Endothelial cell of umbilical vein (primary cell): ENCODE measurements around the gene GCSH. TPM values are rescaled to one million over a fixed set of nuclear protein-coding genes. Genes with fewer than 3 reads are reported as not detected.

Experiments used
- BruUV-seq: library from RNA; stranded (reverse); fragments of 400-500 nt; replicated peaks from 2 replicates; lab custom pipeline; 2021; lab: Mats Ljungman, UMichigan
- CTCF ChIA-PET: fragments of 300-600, 350-600 bp; sonication (Branson Sonifier 250); formaldehyde crosslinking; loops from one replicate; lab custom pipeline; 2021; ENCODE audit warnings: antibody characterized with exemption, inconsistent platforms; lab: Charles Lee
- POLR2A ChIA-PET: fragments of 300-600, 350-600 bp; sonication (Branson Sonifier 250); formaldehyde crosslinking; loops from one replicate; lab custom pipeline; 2021; ENCODE audit warnings: antibody characterized with exemption, inconsistent platforms; lab: Charles Lee
- DNase-seq: peaks from one replicate; pipeline ENCODE4 v3.0.0-alpha.2; 2011; ENCODE audit warnings: low read depth, low spot score
- FAIRE-seq: peaks from 2 replicates; lab custom pipeline; 2011; peaks lifted over from hg19 to GRCh38; lab: Jason Lieb, UNC
- H2AFZ ChIP-seq: 2 replicates; pipeline ENCODE4 v1.6.0; 2012; ENCODE audit warnings: low read depth, low read length, control low read depth, inconsistent platforms
- H3K27ac ChIP-seq: 2 replicates; pipeline ENCODE4 v1.5.1; 2011; ENCODE audit warnings: low read depth, mild to moderate bottlenecking, control low read depth, low read length, moderate library complexity; ENCODE audit not compliant: insufficient read depth
- H3K27me3 ChIP-seq, 2 experiments: 2 replicates each; pipeline versions ENCODE4 v1.6.0 to v1.6.1; 2011; ENCODE audit warnings: low read length in 2 of 2, mixed read lengths in 1 of 2; ENCODE audit not compliant: control insufficient read depth in 2 of 2, insufficient read depth in 2 of 2
- H3K36me3 ChIP-seq, 2 experiments: 2 replicates in 1 of 2; 3 replicates in 1 of 2; pipeline ENCODE4 v1.5.1; 2011; ENCODE audit warnings: low read length in 2 of 2, mild to moderate bottlenecking in 1 of 2, moderate library complexity in 1 of 2; ENCODE audit not compliant: control insufficient read depth in 2 of 2, insufficient read depth in 2 of 2; ENCODE audit errors: extremely low read depth in 1 of 2
- H3K4me1 ChIP-seq: 3 replicates; pipeline ENCODE4 v1.5.1; 2011; ENCODE audit warnings: mild to moderate bottlenecking, low read length; ENCODE audit not compliant: control insufficient read depth, insufficient read depth; ENCODE audit errors: extremely low read depth
- H3K4me2 ChIP-seq: 2 replicates; pipeline ENCODE4 v1.6.1; 2011; ENCODE audit warnings: low read length, control low read depth, mixed read lengths; ENCODE audit not compliant: insufficient read depth
- H3K4me3 ChIP-seq, 3 experiments: fragments of 200-600 bp in 1 of 3; sonication (generic), shearing (Covaris generic) in 1 of 3; replicated peaks in 1 of 3; 2 replicates each; pipeline ENCODE4 v1.5.1; 2011 to 2016; ENCODE audit warnings: control low read depth in 3 of 3, low read length in 3 of 3, mild to moderate bottlenecking in 2 of 3, inconsistent platforms in 1 of 3, low read depth in 1 of 3, moderate library complexity in 1 of 3; ENCODE audit not compliant: insufficient read depth in 1 of 3
- H3K79me2 ChIP-seq: 2 replicates; pipeline ENCODE4 v1.6.0; 2012; ENCODE audit warnings: low read length, inconsistent platforms; ENCODE audit not compliant: control insufficient read depth, insufficient read depth
- H3K9ac ChIP-seq: replicated peaks from 2 replicates; pipeline ENCODE3; 2011; ENCODE audit warnings: low read length, control low read depth; ENCODE audit not compliant: insufficient read depth; ENCODE audit errors: extremely low read depth
- H3K9me1 ChIP-seq: replicated peaks from 3 replicates; pipeline ENCODE4 v1.6.0; 2011; ENCODE audit warnings: mild to moderate bottlenecking, low read length; ENCODE audit not compliant: control insufficient read depth, insufficient read depth; ENCODE audit errors: extremely low read depth
- H3K9me3 ChIP-seq: replicated peaks from 2 replicates; pipeline ENCODE4 v1.5.1; 2012; ENCODE audit warnings: low read length, inconsistent platforms; ENCODE audit not compliant: control insufficient read depth, insufficient read depth
- H4K20me1 ChIP-seq: replicated peaks from 2 replicates; pipeline ENCODE3; 2011; ENCODE audit warnings: mild to moderate bottlenecking, low read length; ENCODE audit not compliant: control insufficient read depth, insufficient read depth; ENCODE audit errors: extremely low read depth
- FOS ChIP-seq: IDR thresholded peaks from 2 replicates; pipeline ENCODE4 v1.6.1; 2011; ENCODE audit warnings: mild to moderate bottlenecking, low read length, moderate library complexity, borderline replicate concordance; ENCODE audit not compliant: insufficient read depth
- GATA2 ChIP-seq: IDR thresholded peaks from 2 replicates; pipeline ENCODE4 v1.7.0; 2011; ENCODE audit warnings: low read depth, mild to moderate bottlenecking, moderate library complexity, mixed read lengths, low read length; ENCODE audit not compliant: insufficient read length, insufficient read depth
- MYC ChIP-seq: IDR thresholded peaks from one replicate; pipeline ENCODE4 v1.6.1; 2011; ENCODE audit warnings: mild to moderate bottlenecking, low read depth, low read length
- POLR2A ChIP-seq: IDR thresholded peaks from 2 replicates; pipeline ENCODE4 v1.6.1; 2012; ENCODE audit warnings: low read depth, mild to moderate bottlenecking, control low read depth, low read length
- dilution Hi-C: fragments of 300-500 bp; cut with MboI; formaldehyde crosslinking; loops from one replicate; pipeline ENCODE4 v1.15.0; 2019; ENCODE audit warnings: low sequenced_read_pairs; ENCODE audit not compliant: extremely low pct_ligation_motif_present
- intact Hi-C: fragments of 100-400 bp; cut with micrococcal nuclease; formaldehyde crosslinking; loops from one replicate; pipeline ENCODE4 v1.10.0; 2022
- polyA plus RNA-seq, 4 experiments: library from polyadenylated mRNA; depleted of rRNA in 3 of 4; stranded (reverse) in 3 of 4; unstranded in 1 of 4; fragments of >200 nt; gene quantifications; 2 replicates each; pipeline versions ENCODE4 v1.2.1 to v1.2.3, GENCODE V29; 2011 to 2012; ENCODE audit warnings: missing spikeins in 1 of 4
- total RNA-seq: library from RNA; stranded (reverse); gene quantifications from 2 replicates; pipeline ENCODE4 v1.2.3, GENCODE V29; 2021

Gene GCSH
- total and polyA plus RNA-seq, 2 donors (not counting 3 experiments of a cell fraction or from before 2014, with no cell fraction given): 6.9 to 31.1 TPM

- ChIA-PET CTCF (no interaction called here), POLR2A (no interaction called here)
- H3K9ac ChIP-seq: no peak overlapping the region
- no peak overlapping the region for H2AFZ ChIP-seq
- intact Hi-C loops: no loop called here
- H3K4me3 ChIP-seq: no peak overlapping the region
- dilution Hi-C loops: no loop called here
- H3K27ac ChIP-seq: no peak overlapping the region
- no peaks in the 10 kb centered on the region for H3K9me1 ChIP-seq
- H3K79me2 ChIP-seq: no peaks in the 10 kb centered on the region
- no peaks in the 10 kb centered on the region for H3K36me3 ChIP-seq
- DNase-seq: no peak
- H4K20me1 ChIP-seq: no peaks in the 10 kb centered on the region
- H3K9me3 ChIP-seq: no peaks in the 10 kb centered on the region
- no peak for FAIRE-seq
- no peaks in the 10 kb centered on the region for H3K27me3 ChIP-seq
- H3K4me2 ChIP-seq: no peak overlapping the region
- TF ChIP-seq FOS (no peak), POLR2A (no peak), MYC (no peak), GATA2 (no peak)
- H3K4me1 ChIP-seq: no peaks in the 10 kb centered on the region
- no TSS peak for BruUV-seq
Measured at GRCh38 chr16:81067166-81067565, 29.0 kb downstream of the GCSH start.

GRCh38 chr16:81066681-81067080 is 29.5 kb downstream of the GCSH start:
- no peak overlapping the region for H3K4me3 ChIP-seq
- BruUV-seq: no TSS peak
- dilution Hi-C loops (no loop called here), intact Hi-C loops (no loop called here)
- no peak for TF ChIP-seq GATA2
- ChIA-PET CTCF (no interaction called here), POLR2A (no interaction called here)
- no peaks in the 10 kb centered on the region for H3K79me2 ChIP-seq
- FAIRE-seq (no peak), DNase-seq (no peak)
- no peak overlapping the region for H2AFZ ChIP-seq
- no peak overlapping the region for H3K9ac ChIP-seq
- H3K27me3 ChIP-seq: no peaks in the 10 kb centered on the region
- H3K27ac ChIP-seq: no peak overlapping the region
- no peaks in the 10 kb centered on the region for H3K9me3 ChIP-seq
- H3K4me1 ChIP-seq: no peaks in the 10 kb centered on the region
- no peak overlapping the region for H3K4me2 ChIP-seq
- no peaks in the 10 kb centered on the region for H3K9me1 ChIP-seq
- no peaks in the 10 kb centered on the region for H3K36me3 ChIP-seq
- H4K20me1 ChIP-seq: no peaks in the 10 kb centered on the region
